Glomerular visceral epithelial cell (primary cell): Measurements from ENCODE around the gene CXCL6.

ENCODE experiments used
- DNase-seq: peaks from one replicate; pipeline ENCODE4 v3.0.0-alpha.2; 2016; ENCODE audit errors: extremely low spot score

The CXCL6 gene

GRCh38 chr4:73842696-73843095, 6.2 kb downstream of the CXCL6 start:
- DNase-seq: no peak

- peak; percentile 21 for DNase-seq
Measured at GRCh38 chr4:73843369-73843768, 6.9 kb downstream of the CXCL6 start.

GRCh38 chr4:73844345-73844744, 7.9 kb downstream of the CXCL6 start:
- DNase-seq: no peak

- DNase-seq: no peak
Measured at GRCh38 chr4:73844806-73845205, 8.3 kb downstream of the CXCL6 start.

- DNase-seq: no peak
Measured at GRCh38 chr4:73847526-73848182, 11.2 kb downstream of the CXCL6 start.

GRCh38 chr4:73848183-73848777, 11.8 kb downstream of the CXCL6 start:
- DNase-seq: no peak

GRCh38 chr4:73850261-73850970, 13.9 kb downstream of the CXCL6 start:
- DNase-seq: no peak

GRCh38 chr4:73851293-73851692, 14.8 kb downstream of the CXCL6 start:
- no peak for DNase-seq

GRCh38 chr4:73852771-73853170, 16.3 kb downstream of the CXCL6 start:
- DNase-seq: no peak

GRCh38 chr4:73853246-73853704, 16.8 kb downstream of the CXCL6 start, which contains the start of gene PF4V1:
Gene PF4V1 (plus strand): TSS chr4:73853296. CDS start chr4:73853363, 67 bp downstream.
- no peak for DNase-seq

GRCh38 chr4:73853718-73854473, 17.4 kb downstream of the CXCL6 start:
- DNase-seq: no peak

GRCh38 chr4:73855406-73855805, 18.9 kb downstream of the CXCL6 start:
- no peak for DNase-seq

- DNase-seq: peak; percentile 29
Measured at GRCh38 chr4:73856518-73856917, 20.0 kb downstream of the CXCL6 start.

- peak; percentile 41 for DNase-seq
Measured at GRCh38 chr4:73859614-73860088, 23.2 kb downstream of the CXCL6 start.

GRCh38 chr4:73860181-73860580, 23.7 kb downstream of the CXCL6 start:
- peak; percentile 39 for DNase-seq

- DNase-seq: no peak
Measured at GRCh38 chr4:73860917-73861316, 24.4 kb downstream of the CXCL6 start.

- no peak for DNase-seq
Measured at GRCh38 chr4:73862322-73862721, 25.8 kb downstream of the CXCL6 start.

- DNase-seq: peak; percentile 56
Measured at GRCh38 chr4:73864365-73864764, 27.9 kb downstream of the CXCL6 start.

GRCh38 chr4:73864961-73865360, 28.5 kb downstream of the CXCL6 start:
- no peak for DNase-seq

GRCh38 chr4:73865431-73866096, 29.1 kb downstream of the CXCL6 start:
- no peak for DNase-seq

GRCh38 chr4:73866246-73866645, 29.8 kb downstream of the CXCL6 start:
- no peak for DNase-seq
